Measurements from ENCODE around the gene PARVB.

PARVB gene

DNA sequence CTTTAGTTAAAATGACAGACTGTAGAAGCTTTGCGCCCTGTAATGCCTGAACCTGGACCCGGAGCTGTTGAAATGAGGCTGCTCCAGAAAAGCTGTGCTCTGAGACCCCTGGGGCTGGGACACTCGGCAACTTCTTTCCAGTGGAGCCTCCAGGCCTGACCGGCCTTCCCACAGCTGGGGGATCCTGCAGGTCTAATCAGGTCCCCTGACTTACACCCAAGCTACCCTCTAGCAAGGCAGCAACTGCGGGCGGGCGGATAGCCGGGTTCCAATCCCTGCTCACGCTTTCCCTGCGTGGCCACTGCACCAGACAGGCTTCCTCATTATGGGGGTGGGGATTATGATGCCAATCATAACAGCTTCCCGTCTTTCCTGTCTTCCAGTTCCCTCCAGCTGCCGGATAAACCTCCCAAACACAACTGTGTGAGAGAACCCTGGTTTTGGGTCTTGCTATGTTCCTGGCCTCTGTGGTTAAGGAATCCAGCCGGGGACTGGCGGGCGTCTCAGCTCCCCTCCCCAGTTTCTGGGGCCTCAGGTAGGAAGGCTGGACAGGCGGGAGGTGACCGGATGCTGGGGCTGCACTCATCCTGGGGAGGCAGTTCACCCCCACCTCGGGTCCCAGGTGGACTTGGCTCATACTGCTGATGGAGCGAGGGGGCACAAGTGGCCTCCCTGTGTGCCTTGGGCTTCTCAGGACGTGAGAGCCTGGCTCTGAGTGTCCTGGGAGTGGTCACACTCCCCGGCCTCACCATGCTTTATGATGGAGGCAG is 195.2 kb downstream of the PARVB start:
- H3K4me3 ChIP-seq (ENCODE audit: low read length) = no peak overlapping the region
- TF ChIP-seq ZNF274 (IDR thresholded peaks at IDR 0.05; ENCODE audit: low read depth, low read length) = no peak

DNA sequence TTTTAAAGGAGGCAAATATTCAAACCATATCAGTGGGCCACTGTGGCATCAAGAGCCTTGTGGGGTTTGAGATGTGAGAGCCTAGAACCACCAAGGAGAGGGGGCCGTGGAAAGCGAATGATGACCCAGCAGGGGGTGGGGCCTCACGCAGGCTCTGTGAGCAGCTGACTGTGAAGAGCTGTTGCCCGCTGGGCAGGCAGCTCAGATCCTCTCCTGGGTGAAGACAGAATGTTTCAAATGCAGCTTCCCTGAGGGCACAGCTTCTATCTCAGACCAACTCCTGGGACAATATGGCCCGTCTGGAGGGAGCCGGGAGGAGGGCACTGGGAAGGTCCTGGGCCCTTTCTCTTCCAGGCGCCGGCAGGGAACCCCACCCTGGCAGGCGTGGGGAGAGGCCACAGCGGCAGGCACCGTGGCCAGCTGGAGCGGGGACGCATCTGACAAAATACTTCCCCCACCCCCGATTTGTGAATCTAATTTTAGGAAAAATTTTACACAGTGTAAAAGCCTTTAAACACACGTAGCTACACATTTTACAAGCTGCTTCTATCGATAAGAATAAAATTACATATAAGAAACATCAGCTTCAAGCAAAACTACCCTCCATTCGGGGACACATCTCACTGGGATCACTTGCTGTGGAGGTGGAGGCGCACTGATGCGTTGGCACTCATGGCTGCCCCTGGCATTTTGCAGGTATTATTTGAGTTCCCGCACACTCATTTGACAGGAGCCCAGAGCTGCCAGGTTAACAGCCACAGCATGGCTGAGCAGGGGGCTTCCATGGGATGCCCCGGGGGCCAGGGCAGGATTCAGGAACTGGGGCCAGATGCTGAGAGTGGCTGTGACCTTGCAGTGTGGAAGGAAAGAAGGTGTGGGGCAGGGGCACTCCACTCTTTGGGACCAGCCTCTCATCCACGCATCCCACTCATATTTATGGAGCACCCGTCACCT is 196.9 kb downstream of the PARVB start:
- no peak overlapping the region for H3K4me3 ChIP-seq (ENCODE audit: low read length)
- TF ChIP-seq ZNF274 (IDR thresholded peaks at IDR 0.05; ENCODE audit: low read depth, low read length) = no peak

DNA sequence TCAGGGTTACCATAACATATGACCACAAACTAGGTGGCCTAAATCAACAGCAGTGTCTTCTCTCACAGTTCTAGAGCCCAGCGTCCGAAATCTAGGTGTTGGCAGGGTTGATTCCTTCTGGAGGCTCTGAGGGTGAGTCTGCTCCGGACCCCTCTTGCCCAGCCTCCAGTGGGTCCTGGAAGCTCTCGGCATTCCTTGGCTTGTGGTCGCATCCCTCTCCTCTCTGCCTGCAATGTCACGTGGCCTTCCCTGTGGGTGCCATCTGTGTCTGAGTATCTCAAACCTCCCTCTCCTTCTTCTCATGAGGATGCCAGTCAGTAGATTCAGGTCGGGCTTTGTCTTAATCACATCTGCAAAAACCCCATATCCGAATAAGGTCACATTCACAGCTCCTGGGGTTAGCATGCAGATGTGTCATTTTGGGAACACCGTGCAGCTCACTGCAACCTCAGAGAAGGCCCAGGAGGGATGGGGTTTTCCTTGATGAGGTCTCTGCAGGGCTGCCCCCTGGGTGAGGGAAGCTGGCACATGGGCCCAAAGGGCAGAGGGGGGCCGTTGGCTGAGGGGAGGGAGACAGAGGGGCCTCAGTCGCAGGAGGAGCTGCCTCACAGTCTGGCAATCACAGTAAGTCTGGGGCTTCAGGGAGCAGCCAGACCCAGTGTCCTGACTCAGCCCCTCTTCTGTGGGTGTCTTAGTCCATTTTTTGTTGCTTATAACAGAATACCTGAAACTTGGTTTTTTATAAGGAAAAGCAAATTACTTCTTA is 197.8 kb downstream of the PARVB start:
- no peak for TF ChIP-seq ZNF274 (IDR thresholded peaks at IDR 0.05; ENCODE audit: low read depth, low read length)
- H3K4me3 ChIP-seq (ENCODE audit: low read length) = no peak overlapping the region

Data from GM08714 (cell line).